Measurements from ENCODE around the gene KLHL7. TPM values are rescaled to one million over a fixed set of nuclear protein-coding genes. Genes with fewer than 3 reads are reported as not detected.
A peak's percentile ranks its signal among the peaks of the same experiment; 100 is the strongest.

The KLHL7 gene
- total RNA-seq, 2 experiments from 2014 or later, result 14.3 to 19.6 TPM

DNA sequence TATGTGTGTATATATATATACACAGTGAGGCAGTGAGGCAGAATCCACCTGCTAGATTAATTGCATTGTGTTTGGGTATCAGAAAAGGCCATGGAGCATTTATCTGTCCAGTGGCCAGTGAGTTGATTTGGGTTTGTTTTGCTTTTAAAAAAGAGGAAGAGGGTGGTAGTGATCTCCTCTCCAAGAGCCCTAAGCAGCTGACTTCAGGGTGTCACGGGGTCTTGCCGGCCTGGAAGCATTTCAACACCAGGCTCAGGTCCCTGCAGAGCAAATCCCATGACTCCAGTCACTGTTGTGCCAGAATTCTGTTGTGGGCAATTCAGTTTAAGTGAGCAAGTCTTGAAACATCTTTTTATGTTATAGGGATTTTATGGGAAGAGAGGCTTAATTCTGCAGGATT, 110.4 kb downstream of the KLHL7 start:
- Mint-ChIP-seq H3K27me3 (peaks cover 21% of the 10 kb centered on the region), H3K9me3 (no peaks in the 10 kb centered on the region), H3K4me3 (no peak overlapping the region), H3K36me3 (ENCODE audit: low read depth) (no peaks in the 10 kb centered on the region), H3K27ac (no peak overlapping the region), H3K4me1 (ENCODE audit: low read depth) (no peaks in the 10 kb centered on the region)
- H3K9me3 ChIP-seq (ENCODE audit: control insufficient read depth in 1 of 2, insufficient read depth in 1 of 2, low read length in 2 of 2), result no peaks in the 10 kb centered on the region
- H3K4me1 ChIP-seq (ENCODE audit: insufficient read depth, low read length), result no peaks in the 10 kb centered on the region
- DNase-seq, result peak in 3 of 14 experiments; percentile 3 to 57 (median 45)
- H3K4me3 ChIP-seq (ENCODE audit: low read length), result no peak overlapping the region
- peaks cover 0 to 4% of the 10 kb centered on the region in 2 experiments for H3K27me3 ChIP-seq (ENCODE audit: control insufficient read depth in 1 of 2, insufficient read depth in 2 of 2, low read length in 2 of 2)
- H3K36me3 ChIP-seq (ENCODE audit: insufficient read depth, low read length), result no peaks in the 10 kb centered on the region
- ChIA-PET CTCF (no interaction called here), POLR2A (no interaction called here)
- TF ChIP-seq, protein P1, sequence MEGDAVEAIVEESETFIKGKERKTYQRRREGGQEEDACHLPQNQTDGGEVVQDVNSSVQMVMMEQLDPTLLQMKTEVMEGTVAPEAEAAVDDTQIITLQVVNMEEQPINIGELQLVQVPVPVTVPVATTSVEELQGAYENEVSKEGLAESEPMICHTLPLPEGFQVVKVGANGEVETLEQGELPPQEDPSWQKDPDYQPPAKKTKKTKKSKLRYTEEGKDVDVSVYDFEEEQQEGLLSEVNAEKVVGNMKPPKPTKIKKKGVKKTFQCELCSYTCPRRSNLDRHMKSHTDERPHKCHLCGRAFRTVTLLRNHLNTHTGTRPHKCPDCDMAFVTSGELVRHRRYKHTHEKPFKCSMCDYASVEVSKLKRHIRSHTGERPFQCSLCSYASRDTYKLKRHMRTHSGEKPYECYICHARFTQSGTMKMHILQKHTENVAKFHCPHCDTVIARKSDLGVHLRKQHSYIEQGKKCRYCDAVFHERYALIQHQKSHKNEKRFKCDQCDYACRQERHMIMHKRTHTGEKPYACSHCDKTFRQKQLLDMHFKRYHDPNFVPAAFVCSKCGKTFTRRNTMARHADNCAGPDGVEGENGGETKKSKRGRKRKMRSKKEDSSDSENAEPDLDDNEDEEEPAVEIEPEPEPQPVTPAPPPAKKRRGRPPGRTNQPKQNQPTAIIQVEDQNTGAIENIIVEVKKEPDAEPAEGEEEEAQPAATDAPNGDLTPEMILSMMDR (IDR thresholded peaks at IDR 0.05), result no peak
- intact Hi-C loops (cut with DNase I, micrococcal nuclease), result no loop called here
- no peak for ATAC-seq (ENCODE audit: poor library complexity)
- no peak overlapping the region for H3K27ac ChIP-seq (ENCODE audit: low read depth in 1 of 2, low read length in 2 of 2)

DNA sequence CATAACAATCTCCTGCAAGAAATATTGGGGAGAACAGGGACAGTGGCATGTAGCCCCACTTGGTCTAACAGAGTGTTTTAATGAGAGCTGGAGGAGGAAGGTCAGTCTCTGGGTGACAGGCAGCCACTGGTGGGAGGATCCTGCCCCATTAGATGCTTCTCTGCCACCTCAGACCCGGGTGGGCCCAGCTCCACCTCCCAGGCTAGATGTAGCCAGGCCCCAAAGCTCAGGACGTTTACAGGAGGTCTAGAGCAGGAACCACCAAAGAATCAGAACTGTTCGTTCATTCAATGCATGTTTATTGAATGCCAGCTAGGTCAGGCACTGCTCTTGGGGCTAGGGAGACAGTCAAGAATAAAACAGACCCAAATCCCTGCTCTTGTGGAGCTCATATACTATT, 112.6 kb downstream of the KLHL7 start:
- H3K4me1 ChIP-seq (ENCODE audit: insufficient read depth, low read length), result no peaks in the 10 kb centered on the region
- no peaks in the 10 kb centered on the region for H3K9me3 ChIP-seq (ENCODE audit: control insufficient read depth in 1 of 2, insufficient read depth in 1 of 2, low read length in 2 of 2)
- H3K4me3 ChIP-seq (ENCODE audit: low read length), result no peak overlapping the region
- ATAC-seq (ENCODE audit: poor library complexity) (no peak), DNase-seq (no peak)
- Mint-ChIP-seq H3K4me1 (ENCODE audit: low read depth) (no peaks in the 10 kb centered on the region), H3K4me3 (no peak overlapping the region), H3K27ac (no peak overlapping the region), H3K36me3 (ENCODE audit: low read depth) (no peaks in the 10 kb centered on the region), H3K9me3 (no peaks in the 10 kb centered on the region), H3K27me3 (peaks cover 13% of the 10 kb centered on the region)
- H3K27ac ChIP-seq (ENCODE audit: low read depth in 1 of 2, low read length in 2 of 2), result no peak overlapping the region
- POLR2A ChIA-PET, result no interaction called here
- peaks cover 0 to 4% of the 10 kb centered on the region in 2 experiments for H3K27me3 ChIP-seq (ENCODE audit: control insufficient read depth in 1 of 2, insufficient read depth in 2 of 2, low read length in 2 of 2)
- no peaks in the 10 kb centered on the region for H3K36me3 ChIP-seq (ENCODE audit: insufficient read depth, low read length)
- CTCF ChIA-PET, result no interaction called here
- TF ChIP-seq, protein P1 (IDR thresholded peaks at IDR 0.05), result no peak
- intact Hi-C loops (cut with DNase I, micrococcal nuclease), result no loop called here

DNA sequence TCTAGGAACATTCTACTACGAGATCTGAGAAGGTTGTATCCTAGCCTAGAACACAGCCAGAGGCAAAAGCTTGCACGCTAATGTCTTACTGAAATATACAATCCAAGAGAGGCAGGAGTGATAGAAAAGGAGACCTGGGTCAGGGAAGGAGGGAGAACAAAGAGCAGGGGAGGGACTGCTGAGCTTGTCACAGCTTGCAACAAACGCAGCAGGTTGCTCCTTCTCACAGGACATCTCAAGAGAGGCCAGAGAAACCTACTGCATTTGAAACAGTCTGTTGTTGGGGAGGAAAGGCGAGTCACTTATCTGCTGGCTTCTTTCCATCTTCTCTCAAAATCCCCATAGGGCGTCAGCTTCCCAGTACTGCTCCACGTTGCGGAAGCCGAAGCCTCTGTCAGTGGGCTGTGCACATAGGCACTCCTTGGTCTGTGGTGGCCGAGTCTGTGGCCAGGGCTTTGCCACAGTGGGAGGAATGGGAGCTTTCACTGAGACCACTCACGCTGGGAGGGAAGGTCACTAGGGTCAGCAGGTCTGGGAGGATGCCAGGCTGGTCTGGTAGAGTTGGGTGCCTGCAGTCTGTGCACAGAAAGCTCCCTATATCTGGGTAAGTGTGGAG, 115.2 kb downstream of the KLHL7 start:
- no peaks in the 10 kb centered on the region for H3K36me3 ChIP-seq (ENCODE audit: insufficient read depth, low read length)
- POLR2A ChIA-PET, result no interaction called here
- H3K36me3 Mint-ChIP-seq (ENCODE audit: low read depth), result no peaks in the 10 kb centered on the region
- H3K4me1 Mint-ChIP-seq (ENCODE audit: low read depth), result no peaks in the 10 kb centered on the region
- intact Hi-C loops (cut with DNase I, micrococcal nuclease), result no loop called here
- no peak for ATAC-seq (ENCODE audit: poor library complexity)
- no peak overlapping the region for H3K27ac Mint-ChIP-seq
- H3K27me3 ChIP-seq (ENCODE audit: control insufficient read depth in 1 of 2, insufficient read depth in 2 of 2, low read length in 2 of 2), result no peaks in the 10 kb centered on the region
- CTCF ChIA-PET, result no interaction called here
- H3K9me3 Mint-ChIP-seq, result no peaks in the 10 kb centered on the region
- H3K27me3 Mint-ChIP-seq, result peaks cover 13% of the 10 kb centered on the region
- H3K4me3 ChIP-seq (ENCODE audit: low read length), result no peak overlapping the region
- TF ChIP-seq, protein P1 (IDR thresholded peaks at IDR 0.05), result no peak
- H3K9me3 ChIP-seq (ENCODE audit: control insufficient read depth in 1 of 2, insufficient read depth in 1 of 2, low read length in 2 of 2), result no peaks in the 10 kb centered on the region
- H3K4me3 Mint-ChIP-seq, result no peak overlapping the region
- no peak for DNase-seq
- no peaks in the 10 kb centered on the region for H3K4me1 ChIP-seq (ENCODE audit: insufficient read depth, low read length)
- H3K27ac ChIP-seq (ENCODE audit: low read depth in 1 of 2, low read length in 2 of 2), result no peak overlapping the region

Measured in CD4-positive, alpha-beta T cell (primary cell).